Mucosa of rectum (tissue), 2 donors: ENCODE results near the gene SPPL2C.

ENCODE experiments used
- H3K27ac ChIP-seq, 2 donors: one replicate each; pipeline ENCODE4 v1.7.0; 2013; ENCODE audit warnings: inconsistent platforms in 2 of 2, low read depth in 2 of 2, low read length in 2 of 2
- H3K27me3 ChIP-seq, 2 donors: one replicate each; pipeline ENCODE4 v1.7.0; 2013; ENCODE audit warnings: low read length in 2 of 2; ENCODE audit not compliant: control insufficient read depth in 2 of 2, insufficient read depth in 2 of 2
- H3K36me3 ChIP-seq, 2 donors: one replicate each; pipeline ENCODE4 v1.7.0; 2013; ENCODE audit warnings: low read length in 2 of 2; ENCODE audit not compliant: control insufficient read depth in 2 of 2, insufficient read depth in 2 of 2
- H3K4me1 ChIP-seq, 2 donors: one replicate each; pipeline ENCODE4 v1.7.0; 2013; ENCODE audit warnings: low read length in 2 of 2, mild to moderate bottlenecking in 1 of 2; ENCODE audit not compliant: control insufficient read depth in 2 of 2, insufficient read depth in 2 of 2
- H3K4me3 ChIP-seq, 2 donors: one replicate each; pipeline ENCODE4 v1.7.0; 2013; ENCODE audit warnings: low read length in 2 of 2
- H3K9ac ChIP-seq, 2 donors: one replicate each; pipeline ENCODE4 v1.7.0; 2013; ENCODE audit warnings: low read length in 2 of 2, low read depth in 1 of 2, mild to moderate bottlenecking in 1 of 2
- H3K9me3 ChIP-seq, 2 donors: one replicate each; pipeline ENCODE4 v1.7.0; 2013; ENCODE audit warnings: low read length in 2 of 2; ENCODE audit not compliant: control insufficient read depth in 2 of 2
- donor health status: healthy.
- donor health status: Normal muscosa, but diverticular disease.

The SPPL2C gene

DNA sequence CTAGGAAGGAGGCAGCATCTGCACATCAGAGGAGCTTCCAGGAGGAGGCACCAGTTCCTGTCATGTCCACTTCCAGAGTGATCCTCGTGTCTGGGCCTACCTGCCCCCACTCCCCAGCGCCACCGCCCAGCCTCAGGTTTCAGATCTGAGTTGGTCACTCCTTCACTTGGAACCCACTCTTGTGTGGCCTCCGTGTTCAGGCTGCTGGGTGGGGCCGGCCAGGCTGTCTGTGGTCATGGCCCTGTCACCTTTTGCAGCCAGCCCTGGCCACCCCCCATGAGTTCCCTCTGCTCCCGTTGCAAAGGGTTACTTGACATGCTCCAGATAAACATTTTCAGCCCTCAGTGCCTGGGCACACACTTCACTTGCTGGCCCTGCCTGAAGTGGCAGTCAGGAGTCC lies 26.6 kb upstream of the SPPL2C start:
- no peak overlapping the region for H3K9ac ChIP-seq
- no peaks in the 10 kb centered on the region for H3K27me3 ChIP-seq
- H3K36me3 ChIP-seq: no peaks in the 10 kb centered on the region
- no peaks in the 10 kb centered on the region for H3K9me3 ChIP-seq
- no peak overlapping the region for H3K4me3 ChIP-seq
- H3K27ac ChIP-seq: no peak overlapping the region
- no peaks in the 10 kb centered on the region for H3K4me1 ChIP-seq

DNA sequence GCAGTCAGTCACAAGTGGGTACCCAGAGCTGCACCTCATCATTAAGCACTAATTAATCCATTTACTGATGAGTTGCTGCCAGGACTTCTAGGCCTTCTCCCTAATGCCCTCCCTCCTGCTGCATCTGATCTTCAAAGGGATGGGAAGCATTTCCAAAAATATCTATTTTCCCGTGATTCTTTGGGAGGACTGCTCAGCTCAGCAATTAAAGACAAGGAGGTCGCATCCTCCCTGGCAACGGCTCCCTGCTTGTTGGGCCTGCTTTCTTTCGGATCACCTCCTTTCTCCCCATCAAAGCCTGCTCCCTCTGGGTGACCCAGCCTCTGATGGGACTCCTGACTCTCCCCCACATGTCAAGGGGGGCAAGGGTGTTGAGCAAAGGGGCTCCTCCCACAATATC lies 26.0 kb upstream of the SPPL2C start:
- H3K27me3 ChIP-seq: no peaks in the 10 kb centered on the region

DNA sequence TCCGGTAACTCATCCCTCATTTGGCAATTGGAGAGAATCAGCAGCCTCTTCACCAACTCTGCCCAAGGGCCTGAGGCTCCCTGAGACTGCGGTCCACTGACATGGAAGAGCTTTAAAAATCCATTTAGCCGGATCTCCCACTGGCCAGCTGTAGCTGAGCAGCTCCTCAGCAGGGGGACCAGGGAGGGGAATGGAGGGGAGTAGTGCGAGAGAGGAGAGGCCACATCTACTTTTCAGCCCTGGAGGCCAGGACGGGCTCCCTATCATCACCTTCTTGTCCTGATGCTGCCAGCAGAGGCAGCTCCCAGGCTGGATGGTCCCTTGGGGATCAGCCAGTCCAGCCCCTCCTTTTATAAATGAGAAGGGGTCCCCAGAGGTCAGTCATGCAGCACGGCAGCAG lies 25.0 kb upstream of the SPPL2C start:
- H3K27me3 ChIP-seq: peaks cover 0 to 4% of the 10 kb centered on the region in 2 donors
- no peak overlapping the region for H3K9ac ChIP-seq
- H3K27ac ChIP-seq: no peak overlapping the region
- no peaks in the 10 kb centered on the region for H3K36me3 ChIP-seq
- H3K4me1 ChIP-seq: no peaks in the 10 kb centered on the region
- H3K9me3 ChIP-seq: no peaks in the 10 kb centered on the region
- no peak overlapping the region for H3K4me3 ChIP-seq

More for the DNA sequence above, 26.0 kb upstream of the SPPL2C start:
- H3K27ac ChIP-seq: no peak overlapping the region
- no peaks in the 10 kb centered on the region for H3K36me3 ChIP-seq
- H3K4me3 ChIP-seq: no peak overlapping the region
- no peaks in the 10 kb centered on the region for H3K4me1 ChIP-seq
- no peak overlapping the region for H3K9ac ChIP-seq
- H3K9me3 ChIP-seq: no peaks in the 10 kb centered on the region

DNA sequence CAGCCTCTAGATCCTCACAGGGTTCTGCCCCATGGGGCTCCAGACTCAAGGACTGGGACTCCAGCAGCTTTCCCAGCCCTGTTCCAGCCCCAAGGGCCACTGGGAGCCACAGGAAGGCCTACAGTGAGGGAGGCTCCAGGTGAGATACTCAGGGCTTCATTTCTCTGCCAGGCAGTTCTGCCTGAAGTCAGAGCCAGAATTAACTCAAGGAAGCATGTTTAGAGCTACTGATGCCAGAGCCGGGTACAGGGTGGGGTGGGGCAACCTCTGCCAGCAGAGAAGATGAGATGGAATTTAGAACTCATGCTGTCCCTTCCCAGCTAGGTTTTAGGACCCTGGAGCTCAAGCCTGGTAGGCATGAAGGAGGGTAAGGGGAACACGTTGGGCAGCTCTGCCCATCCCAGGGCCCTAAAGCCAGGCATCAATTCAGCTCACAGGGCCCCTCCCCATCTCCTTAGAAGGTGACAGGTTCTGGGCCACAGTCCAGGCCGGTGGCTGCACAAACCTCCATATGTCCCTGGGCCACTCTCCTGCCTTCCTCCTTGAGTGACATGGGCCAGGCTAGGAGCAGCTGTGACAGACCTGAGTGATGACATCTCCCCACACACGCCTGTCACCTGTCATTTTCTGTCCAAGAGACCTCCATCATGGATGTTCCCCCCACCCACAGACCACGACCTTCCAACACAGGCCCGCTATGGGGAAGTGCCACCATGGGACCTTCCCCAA lies 24.5 kb upstream of the SPPL2C start:
- Histone ChIP-seq H3K27me3 (peaks cover 0 to 4% of the 10 kb centered on the region in 2 donors), H3K36me3 (no peaks in the 10 kb centered on the region), H3K4me3 (no peak overlapping the region), H3K9ac (no peak overlapping the region), H3K4me1 (no peaks in the 10 kb centered on the region), H3K27ac (no peak overlapping the region), H3K9me3 (no peaks in the 10 kb centered on the region)

DNA sequence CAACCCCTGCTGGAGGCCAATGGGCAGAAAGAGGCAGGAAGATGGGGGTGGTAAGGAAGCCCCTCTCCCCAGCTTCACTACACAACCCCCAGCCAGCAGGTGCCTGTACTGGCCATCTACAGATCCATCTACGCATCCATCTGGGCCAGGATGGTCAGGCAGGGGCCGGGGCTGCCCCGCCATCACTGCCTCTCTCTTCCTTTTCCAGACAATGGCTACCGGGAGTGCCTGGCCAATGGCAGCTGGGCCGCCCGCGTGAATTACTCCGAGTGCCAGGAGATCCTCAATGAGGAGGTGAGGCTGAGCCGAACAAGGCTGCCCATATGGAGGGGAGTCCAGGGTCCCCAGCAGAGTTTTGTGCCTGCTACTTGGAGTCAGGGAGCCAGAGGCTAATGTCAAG lies 23.5 kb upstream of the SPPL2C start:
- Histone ChIP-seq H3K4me3 (no peak overlapping the region), H3K36me3 (no peaks in the 10 kb centered on the region), H3K9me3 (no peaks in the 10 kb centered on the region), H3K27me3 (peaks cover 0 to 4% of the 10 kb centered on the region in 2 donors), H3K27ac (no peak overlapping the region), H3K4me1 (no peaks in the 10 kb centered on the region), H3K9ac (no peak overlapping the region)

DNA sequence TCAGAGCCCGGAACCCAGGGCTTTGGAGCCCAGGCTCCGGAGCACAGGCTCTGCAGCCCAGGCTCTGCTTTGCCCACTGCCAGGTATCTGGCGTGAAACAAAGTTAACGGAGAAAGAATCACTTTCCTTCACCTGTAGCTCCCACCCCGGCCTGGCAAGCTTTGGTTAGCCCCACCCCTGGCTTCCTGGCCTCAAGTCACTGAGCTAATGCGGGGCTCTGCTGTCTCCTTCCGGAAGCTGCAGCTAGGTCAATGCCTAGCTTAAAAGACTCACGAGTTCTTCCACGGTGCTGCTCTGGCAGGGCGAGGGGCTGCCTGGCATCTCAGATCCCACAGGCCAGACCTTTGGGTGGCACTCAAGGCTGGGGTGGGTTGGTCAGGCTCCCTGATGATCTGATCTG lies 21.1 kb upstream of the SPPL2C start:
- Histone ChIP-seq H3K27me3 (peaks cover 0 to 4% of the 10 kb centered on the region in 2 donors), H3K27ac (no peak overlapping the region), H3K9ac (no peak overlapping the region), H3K4me3 (no peak overlapping the region), H3K9me3 (no peaks in the 10 kb centered on the region), H3K36me3 (no peaks in the 10 kb centered on the region), H3K4me1 (no peaks in the 10 kb centered on the region)

DNA sequence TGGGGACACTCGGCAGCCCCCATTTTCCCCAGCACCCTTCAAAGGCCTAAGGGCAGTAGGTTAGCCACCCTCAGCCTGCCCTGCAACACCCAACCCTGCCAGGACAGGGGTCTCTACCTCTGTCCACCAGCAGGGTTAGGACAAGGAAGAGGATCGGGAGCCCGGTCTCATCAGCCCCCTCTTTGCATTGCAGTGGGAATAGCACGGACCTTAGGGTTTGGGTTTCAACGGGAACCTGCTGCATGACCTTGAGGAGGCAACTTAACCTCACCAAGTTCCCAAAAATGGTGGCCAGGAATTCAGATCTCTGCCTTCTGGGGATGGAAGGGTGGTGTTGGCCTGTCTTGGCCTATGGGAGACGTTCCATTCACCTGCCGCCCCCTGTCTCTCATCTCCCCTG lies 20.2 kb upstream of the SPPL2C start:
- Histone ChIP-seq H3K4me1 (no peaks in the 10 kb centered on the region), H3K9me3 (no peaks in the 10 kb centered on the region), H3K27me3 (peaks cover 0 to 4% of the 10 kb centered on the region in 2 donors), H3K4me3 (no peak overlapping the region), H3K36me3 (no peaks in the 10 kb centered on the region), H3K9ac (no peak overlapping the region), H3K27ac (no peak overlapping the region)

DNA sequence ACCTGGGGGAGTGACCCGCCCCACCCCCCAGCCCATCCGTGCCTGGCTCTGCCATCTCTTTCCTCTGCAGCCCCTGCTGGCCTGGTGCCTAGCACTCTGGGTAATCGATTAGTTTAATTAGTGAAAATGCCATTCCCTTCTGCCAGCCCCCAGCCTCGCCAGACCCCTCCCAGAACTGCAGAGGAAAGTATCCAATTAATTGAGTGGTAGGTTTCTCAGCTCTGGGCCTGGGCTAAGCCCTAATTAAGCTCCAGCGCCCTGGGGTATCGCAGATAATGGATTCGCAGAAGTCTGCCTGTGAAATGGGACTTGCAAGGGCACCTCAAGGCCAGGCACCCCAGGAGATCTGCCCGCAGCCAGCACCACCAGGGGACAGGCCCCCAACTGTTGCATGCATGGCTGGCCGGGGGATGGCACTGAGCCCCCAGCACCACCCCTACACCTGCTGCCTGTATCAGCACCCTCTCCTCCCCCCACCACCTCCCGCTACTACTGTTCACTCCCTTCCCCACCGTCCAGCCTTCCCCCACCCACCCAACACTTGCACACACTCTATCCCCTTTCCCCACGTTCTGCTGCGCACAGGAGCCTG lies 19.7 kb upstream of the SPPL2C start:
- no peaks in the 10 kb centered on the region for H3K9me3 ChIP-seq
- peaks cover 0 to 4% of the 10 kb centered on the region in 2 donors for H3K27me3 ChIP-seq
- no peak overlapping the region for H3K4me3 ChIP-seq
- no peak overlapping the region for H3K9ac ChIP-seq
- H3K36me3 ChIP-seq: no peaks in the 10 kb centered on the region
- H3K27ac ChIP-seq: no peak overlapping the region
- no peaks in the 10 kb centered on the region for H3K4me1 ChIP-seq

DNA sequence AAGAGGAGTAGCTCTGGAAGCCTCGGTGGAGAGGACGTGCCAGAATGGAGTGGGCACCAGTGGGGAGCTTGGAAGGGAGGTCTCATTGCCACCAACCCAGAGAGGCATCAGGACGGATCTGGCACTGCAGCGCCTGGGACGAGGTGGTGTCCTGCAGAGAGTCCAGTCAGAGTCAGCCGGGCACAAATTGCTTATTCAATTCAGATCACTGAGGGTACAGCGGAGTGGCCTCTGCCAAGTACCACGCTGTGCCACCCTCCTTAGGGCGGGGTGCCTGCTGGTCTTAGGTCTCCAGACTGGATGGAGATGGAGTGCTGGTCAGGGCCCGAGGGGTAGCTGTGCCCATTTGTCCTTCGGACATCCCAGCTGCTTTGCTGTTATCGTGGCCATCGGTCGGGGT lies 18.9 kb upstream of the SPPL2C start:
- H3K36me3 ChIP-seq: no peaks in the 10 kb centered on the region
- peaks cover 0 to 7% of the 10 kb centered on the region in 2 donors for H3K27me3 ChIP-seq
- H3K9me3 ChIP-seq: no peaks in the 10 kb centered on the region
- no peak overlapping the region for H3K4me3 ChIP-seq
- H3K4me1 ChIP-seq: no peaks in the 10 kb centered on the region
- H3K27ac ChIP-seq: no peak overlapping the region
- no peak overlapping the region for H3K9ac ChIP-seq

DNA sequence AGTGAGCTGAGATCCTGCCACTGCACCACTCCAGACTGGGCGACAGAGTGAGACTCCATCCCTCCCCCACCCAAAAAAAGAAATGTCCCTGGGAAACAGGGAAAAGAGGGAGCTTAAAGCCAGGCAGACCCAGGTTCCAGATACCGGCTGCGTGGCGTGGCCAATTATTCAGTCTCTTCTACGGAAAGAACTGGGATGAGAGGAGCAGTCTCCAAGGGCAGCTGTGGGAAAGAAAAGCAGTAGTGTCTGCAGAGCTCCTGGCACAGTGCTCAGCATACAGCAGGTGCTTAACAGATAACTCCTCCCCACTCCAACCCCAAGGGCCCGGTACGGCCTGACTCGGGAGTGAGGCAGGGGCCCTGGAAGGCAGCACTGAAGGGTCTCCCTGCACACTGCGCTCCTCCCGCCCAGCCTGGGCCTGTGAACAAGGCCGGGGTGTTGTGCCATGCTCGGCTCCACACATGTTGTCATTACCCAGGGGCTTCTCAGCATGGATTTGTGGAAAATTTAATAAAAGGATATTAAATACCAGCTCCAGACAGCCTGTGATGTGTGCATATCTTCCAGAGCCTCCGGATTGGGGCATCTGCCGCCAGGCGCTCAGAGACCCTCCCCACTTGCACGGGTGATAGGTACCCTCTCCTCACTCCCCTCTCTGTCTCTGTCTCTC lies 17.6 kb upstream of the SPPL2C start:
- no peak overlapping the region for H3K4me3 ChIP-seq
- H3K9ac ChIP-seq: no peak overlapping the region
- peaks cover 0 to 7% of the 10 kb centered on the region in 2 donors for H3K27me3 ChIP-seq
- H3K27ac ChIP-seq: no peak overlapping the region
- H3K4me1 ChIP-seq: no peaks in the 10 kb centered on the region
- no peaks in the 10 kb centered on the region for H3K36me3 ChIP-seq
- H3K9me3 ChIP-seq: no peaks in the 10 kb centered on the region
